GM12892 (cell line): ENCODE results near the gene RFTN1.

Experiments used
- DNase-seq: peaks from one replicate; pipeline ENCODE4 v3.0.0; 2011; ENCODE audit not compliant: insufficient read length
- FAIRE-seq: peaks from 2 replicates; lab custom pipeline; 2011; peaks lifted over from hg19 to GRCh38; lab: Jason Lieb, UNC
- POLR2A ChIP-seq: IDR thresholded peaks from 2 replicates; pipeline ENCODE4 v1.6.1; 2011; ENCODE audit warnings: low read depth, low read length, control low read depth
- POLR2AphosphoS5 ChIP-seq: IDR thresholded peaks from 2 replicates; pipeline ENCODE4 v1.6.1; 2011; ENCODE audit warnings: low read depth, low read length, control low read depth
- TAF1 ChIP-seq: IDR thresholded peaks from 2 replicates; pipeline ENCODE4 v1.6.1; 2011; ENCODE audit warnings: low read depth, mild to moderate bottlenecking, control low read depth, low read length, borderline replicate concordance

RFTN1 gene

GRCh38 chr3:16388850-16389441, 124.6 kb downstream of the RFTN1 start:
- DNase-seq, result no peak
- TF ChIP-seq TAF1 (no peak), POLR2A (no peak), POLR2AphosphoS5 (no peak)
- FAIRE-seq, result peak; percentile 40

DNA sequence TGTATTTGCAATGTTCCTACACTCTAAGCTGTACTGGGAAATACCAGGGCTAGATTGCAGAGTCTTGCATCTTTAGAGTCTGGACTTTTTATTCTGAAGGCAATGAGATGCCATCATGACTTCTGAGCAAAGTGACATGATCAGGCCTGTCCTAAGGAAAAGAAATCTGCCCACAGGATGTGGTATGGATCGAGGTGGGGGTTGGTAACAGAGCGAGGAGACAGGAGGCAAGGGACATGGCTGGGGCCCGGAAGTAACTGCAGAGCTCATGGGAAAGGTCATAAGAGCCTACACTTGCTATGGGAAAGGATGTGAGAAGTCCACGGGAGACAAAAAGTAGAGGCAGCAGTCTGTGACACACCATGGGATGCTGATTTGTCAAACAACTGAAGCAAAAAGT, 126.9 kb downstream of the RFTN1 start:
- no peak for TF ChIP-seq POLR2AphosphoS5
- no peak for TF ChIP-seq TAF1
- TF ChIP-seq POLR2A, result no peak
- no peak for FAIRE-seq
- DNase-seq, result no peak

DNA sequence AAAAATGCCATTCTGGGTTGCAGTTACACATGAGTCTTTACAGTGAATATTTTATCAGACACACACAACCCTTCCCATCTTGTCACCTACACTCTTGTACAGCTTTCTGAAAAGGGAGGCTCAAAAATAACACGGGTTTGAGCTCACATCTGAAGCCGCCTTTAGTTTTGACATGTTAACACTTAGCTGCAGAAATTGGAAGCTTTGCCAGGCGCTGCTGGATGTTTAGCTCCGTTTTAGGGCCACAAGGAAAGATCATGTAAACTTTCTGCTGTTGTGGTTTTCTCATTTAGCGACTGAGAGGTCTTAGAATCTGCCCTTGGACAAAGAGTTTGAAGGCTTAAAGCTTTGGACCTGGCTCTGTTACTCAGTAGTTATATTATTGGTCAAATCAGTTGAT, 128.3 kb downstream of the RFTN1 start:
- TF ChIP-seq POLR2A (0 out of 2 replicates have a peak, but pooled peaks have one; percentile 6), TAF1 (no peak)
- no peak for DNase-seq
- no peak for FAIRE-seq

DNA sequence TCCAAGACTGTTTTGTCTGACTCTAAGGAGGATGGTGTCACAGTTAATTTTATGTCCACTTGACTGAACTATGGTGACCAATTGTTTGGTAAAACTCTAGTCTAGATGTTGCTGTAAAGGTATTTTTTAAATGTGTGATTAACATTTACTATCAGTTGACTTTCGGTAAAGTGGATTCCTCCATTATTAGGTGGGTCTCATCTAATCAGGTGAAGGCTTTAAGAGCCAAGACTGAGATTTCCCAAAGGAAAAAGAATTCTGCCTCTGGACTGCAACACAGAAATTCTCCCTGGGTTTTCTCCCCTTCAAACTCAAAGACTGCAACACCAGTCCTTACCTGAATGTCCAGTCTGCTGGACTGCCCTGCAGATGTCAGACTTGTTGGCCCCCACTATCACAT, 129.6 kb downstream of the RFTN1 start:
- FAIRE-seq, result no peak
- no peak for TF ChIP-seq POLR2A
- no peak for TF ChIP-seq POLR2AphosphoS5
- TF ChIP-seq TAF1, result no peak

GRCh38 chr3:16382845-16383244, 130.7 kb downstream of the RFTN1 start:
- FAIRE-seq (no peak), DNase-seq (no peak)
- no peak; the same call in 1 of the 2 replicates for TF ChIP-seq POLR2A
- no peak for TF ChIP-seq TAF1
- no peak for TF ChIP-seq POLR2AphosphoS5

More for the DNA sequence above, 129.6 kb downstream of the RFTN1 start:
- DNase-seq, result no peak

GRCh38 chr3:16381426-16381825, 132.1 kb downstream of the RFTN1 start:
- FAIRE-seq (no peak), DNase-seq (no peak)
- no peak for TF ChIP-seq POLR2AphosphoS5
- no peak for TF ChIP-seq POLR2A
- no peak for TF ChIP-seq TAF1

DNA sequence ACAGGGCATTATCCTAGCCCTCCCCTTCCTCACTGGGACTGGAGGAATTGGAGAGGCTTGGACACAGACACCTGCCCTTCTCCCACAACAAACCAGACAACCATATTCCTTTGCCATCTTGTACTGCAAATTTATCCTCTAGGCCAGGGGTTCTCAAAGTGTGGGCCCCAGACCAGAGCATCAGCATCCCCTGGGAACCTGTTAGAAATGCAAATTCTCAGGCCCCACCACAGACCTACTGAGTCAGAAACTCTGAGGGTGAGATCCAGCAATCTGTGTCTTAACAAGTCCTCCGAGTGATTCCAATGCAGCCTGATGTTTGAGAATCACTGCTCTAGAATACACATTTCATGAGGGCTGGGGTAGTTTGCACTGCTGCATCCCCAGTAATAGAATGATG, 133.1 kb downstream of the RFTN1 start:
- no peak for TF ChIP-seq POLR2A
- no peak for TF ChIP-seq TAF1
- no peak for TF ChIP-seq POLR2AphosphoS5
- DNase-seq (no peak), FAIRE-seq (peak; percentile 74)

DNA sequence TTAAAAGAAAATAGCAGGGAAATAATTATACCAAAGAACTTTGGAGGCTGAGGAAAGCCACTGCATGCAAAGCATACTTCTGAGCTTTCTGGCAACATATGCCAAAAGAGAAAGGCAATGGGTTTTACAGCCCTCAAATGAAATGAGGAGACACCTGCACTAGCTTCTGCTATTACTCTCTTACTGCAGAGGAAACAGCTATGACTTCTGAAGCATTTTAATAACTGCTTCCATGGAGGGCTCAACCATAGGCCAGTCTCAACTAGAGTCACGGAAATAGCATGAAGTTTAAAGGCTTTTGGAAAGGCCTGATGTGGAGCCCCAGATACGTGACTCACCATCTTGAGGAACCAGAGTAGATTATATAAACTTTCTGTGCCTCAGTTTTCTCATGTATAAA, 133.7 kb downstream of the RFTN1 start:
- DNase-seq (no peak), FAIRE-seq (peak; percentile 85)
- peak; percentile 65 for TF ChIP-seq POLR2A
- TF ChIP-seq POLR2AphosphoS5, result peak; percentile 72
- TF ChIP-seq TAF1, result no peak

GRCh38 chr3:16378920-16379319, 134.6 kb downstream of the RFTN1 start:
- TF ChIP-seq POLR2A (peak; percentile 74), POLR2AphosphoS5 (peak; percentile 82), TAF1 (0 out of 2 replicates have a peak, but pooled peaks have one; percentile 40)
- DNase-seq (no peak), FAIRE-seq (no peak)

- TF ChIP-seq TAF1 (no peak), POLR2A (no peak), POLR2AphosphoS5 (no peak)
- DNase-seq, result no peak
- no peak for FAIRE-seq
Measured at GRCh38 chr3:16378415-16378814, 135.1 kb downstream of the RFTN1 start.

DNA sequence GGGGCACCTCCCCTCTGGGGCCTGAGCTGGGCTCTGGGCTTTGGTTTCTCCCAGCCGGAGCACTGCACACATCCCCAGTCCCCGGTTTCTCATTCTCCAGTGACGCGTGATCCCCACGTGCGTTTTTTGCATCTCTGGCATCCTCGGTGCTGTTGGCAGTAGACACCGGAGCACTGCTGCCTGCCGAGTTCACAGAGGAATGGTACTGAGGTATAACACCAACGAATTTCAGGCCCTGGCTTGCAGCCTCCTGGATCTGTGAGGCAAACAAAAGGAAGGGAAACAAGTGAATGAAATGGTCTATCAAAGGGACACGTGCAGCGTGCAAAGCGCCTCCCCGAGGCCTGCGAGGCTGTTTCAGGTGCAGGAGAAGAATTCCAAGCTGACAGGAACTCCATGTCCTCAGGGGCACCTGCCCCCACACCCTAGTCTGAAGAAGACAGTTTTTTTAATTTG, 135.6 kb downstream of the RFTN1 start:
- FAIRE-seq, result peak; percentile 56
- TF ChIP-seq POLR2AphosphoS5, result no peak
- TF ChIP-seq POLR2A, result no peak
- no peak for TF ChIP-seq TAF1
- no peak for DNase-seq

DNA sequence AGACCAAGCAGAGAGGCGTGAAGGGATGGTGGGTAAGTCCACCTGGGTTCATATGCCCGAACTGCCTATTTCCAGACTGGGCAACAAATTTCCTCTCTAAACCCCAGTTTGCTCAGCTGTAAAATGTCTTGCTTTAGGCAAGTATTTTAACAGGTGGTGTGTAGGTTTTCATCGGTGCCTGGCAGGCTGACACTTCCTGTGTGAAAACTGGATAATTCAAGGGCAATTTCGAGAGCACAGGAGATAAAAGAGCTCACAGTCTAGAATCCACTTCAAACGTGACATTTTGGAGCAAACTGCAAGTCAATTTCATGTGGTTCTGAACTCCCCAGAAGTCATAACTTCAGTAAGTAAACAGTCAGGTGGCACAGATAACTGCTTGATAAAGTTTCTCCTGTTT, 136.3 kb downstream of the RFTN1 start:
- DNase-seq, result no peak
- FAIRE-seq, result peak; percentile 89
- no peak for TF ChIP-seq POLR2A
- no peak for TF ChIP-seq TAF1
- TF ChIP-seq POLR2AphosphoS5, result peak; percentile 57; the same call in 1 of the 2 replicates

DNA sequence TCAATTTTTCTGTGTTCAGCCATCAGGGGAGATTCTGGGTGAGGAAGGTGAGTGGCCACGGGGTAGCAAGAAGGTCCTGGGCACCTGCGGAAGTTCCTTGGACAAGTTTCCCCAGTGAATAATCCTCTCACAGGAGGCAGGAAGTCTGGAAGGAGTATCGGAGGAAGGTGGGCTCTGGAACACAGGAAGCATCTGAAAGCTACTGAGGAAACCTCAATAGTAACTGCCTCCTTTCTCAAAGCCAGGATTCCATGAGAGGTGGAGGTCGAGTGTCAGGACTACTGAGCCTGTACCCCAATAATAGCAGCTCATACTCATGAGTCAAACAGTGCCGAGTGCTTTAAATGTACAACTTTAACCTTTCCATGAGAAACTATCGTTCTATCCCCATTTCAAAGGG, 137.6 kb downstream of the RFTN1 start:
- no peak for FAIRE-seq
- no peak for TF ChIP-seq TAF1
- no peak for TF ChIP-seq POLR2A
- no peak for TF ChIP-seq POLR2AphosphoS5
- DNase-seq, result no peak
